HEK293T (cell line): ENCODE data around the gene BEND7.

ENCODE experiments used
- ARNT ChIP-seq: fragments of 450-650 bp; IDR thresholded peaks from 2 replicates; pipeline ENCODE4 v1.6.1; 2017; ENCODE audit warnings: mild to moderate bottlenecking
- FOXA1 ChIP-seq: fragments of 450-650 bp; IDR thresholded peaks from 2 replicates; pipeline ENCODE4 v1.6.1; 2016; ENCODE audit warnings: mild to moderate bottlenecking
- FOXK2 ChIP-seq: fragments of 450-650 bp; IDR thresholded peaks from 2 replicates; pipeline ENCODE4 v1.6.1; 2016; ENCODE audit warnings: mild to moderate bottlenecking
- FOXM1 ChIP-seq: fragments of 450-650 bp; IDR thresholded peaks from 2 replicates; pipeline ENCODE4 v1.6.1; 2017; ENCODE audit warnings: mild to moderate bottlenecking, borderline replicate concordance
- HDGF ChIP-seq: fragments of 450-650 bp; IDR thresholded peaks from 2 replicates; pipeline ENCODE4 v1.6.1; 2017; ENCODE audit warnings: antibody characterized with exemption, borderline replicate concordance
- PKNOX1 ChIP-seq: fragments of 450-650 bp; IDR thresholded peaks from 2 replicates; pipeline ENCODE4 v1.6.1; 2016
- SP1 ChIP-seq: fragments of 450-650 bp; IDR thresholded peaks from 2 replicates; pipeline ENCODE4 v1.6.1; 2017
- SUZ12 ChIP-seq: fragments of 450-650 bp; IDR thresholded peaks from 2 replicates; pipeline ENCODE4 v1.6.1; 2016; ENCODE audit warnings: mild to moderate bottlenecking
- TARDBP ChIP-seq: fragments of 450-650 bp; IDR thresholded peaks from 2 replicates; pipeline ENCODE4 v1.6.1; 2016

- TF ChIP-seq FOXM1, result no peak
- no peak for TF ChIP-seq ARNT
- no peak for TF ChIP-seq PKNOX1
- TF ChIP-seq TARDBP, result no peak
- TF ChIP-seq HDGF, result no peak
- TF ChIP-seq FOXK2, result no peak
- no peak for TF ChIP-seq SUZ12
- TF ChIP-seq SP1, result no peak
- no peak for TF ChIP-seq FOXA1
These were observed 36.2 kb downstream of the BEND7 start for GRCh38 chr10:13492493-13493180.
